Type B pancreatic cell (in vitro differentiated cells): Measurements from ENCODE around the gene LRRC36. TPM values are rescaled to one million over a fixed set of nuclear protein-coding genes. Genes with fewer than 3 reads are reported as not detected.

Experiments
- DNase-seq: peaks from one replicate; pipeline ENCODE4 v3.0.0; 2021; ENCODE audit warnings: mixed read lengths; ENCODE audit not compliant: unreplicated experiment; ENCODE audit errors: extremely low spot score
- H3K27ac Mint-ChIP-seq: 2 replicates; pipeline ENCODE4 v1.8.0; 2021; ENCODE audit warnings: mild to moderate bottlenecking, mixed read lengths
- H3K27me3 Mint-ChIP-seq: 2 replicates; pipeline ENCODE4 v1.8.0; 2021; ENCODE audit warnings: mixed read lengths
- H3K36me3 Mint-ChIP-seq: 2 replicates; pipeline ENCODE4 v1.8.0; 2021; ENCODE audit warnings: mixed read lengths
- H3K4me1 Mint-ChIP-seq: one replicate; pipeline ENCODE4 v1.8.0; 2021; ENCODE audit warnings: mixed read lengths; ENCODE audit not compliant: unreplicated experiment
- H3K4me3 Mint-ChIP-seq: 2 replicates; pipeline ENCODE4 v1.8.0; 2021; ENCODE audit warnings: mild to moderate bottlenecking, mixed read lengths
- H3K9me3 Mint-ChIP-seq: 2 replicates; pipeline ENCODE4 v1.8.0; 2021; ENCODE audit warnings: mixed read lengths
- CTCF ChIP-seq: fragments of 200-600 bp; sonication (generic); conservative IDR thresholded peaks from 2 replicates; pipeline ENCODE4 v1.5.0; 2021; ENCODE audit warnings: antibody characterized with exemption, mild to moderate bottlenecking
- total RNA-seq: library from RNA; stranded (reverse); gene quantifications from 2 replicates; pipeline ENCODE4 v1.2.1, GENCODE V29; 2021; ENCODE audit warnings: low replicate concordance

LRRC36 gene
- total RNA-seq, 1 donor from 2014 or later: 1.1 TPM

GRCh38 chr16:67326115-67326471 lies 522 bp upstream of the LRRC36 start:
- Mint-ChIP-seq H3K4me3 (peak overlapping the region; percentile 92), H3K9me3 (no peaks in the 10 kb centered on the region), H3K27me3 (peaks cover 42% of the 10 kb centered on the region), H3K36me3 (no peaks in the 10 kb centered on the region), H3K4me1 (peaks cover 8% of the 10 kb centered on the region), H3K27ac (peak overlapping the region; percentile 24)
- DNase-seq: no peak
- no peak for TF ChIP-seq CTCF

DNA sequence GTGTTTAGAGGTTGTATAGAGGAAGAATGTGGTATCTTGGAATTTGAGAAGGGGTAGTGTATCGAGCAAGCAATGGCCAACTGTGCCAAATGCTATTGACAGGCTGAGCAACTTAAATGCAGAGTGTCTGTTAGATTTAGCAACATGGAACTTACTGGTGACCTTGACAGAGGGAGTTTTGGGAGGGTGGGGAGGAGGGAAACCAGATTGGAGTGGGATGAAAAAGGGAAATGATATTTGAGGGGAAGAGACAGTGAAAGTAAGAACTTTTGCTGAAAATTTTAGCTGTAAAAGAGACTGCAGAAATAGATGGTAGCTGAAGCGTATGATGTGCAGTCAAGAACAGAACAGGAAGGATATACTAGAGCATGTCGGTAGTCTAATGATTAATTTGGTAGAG lies 1.1 kb downstream of the LRRC36 start:
- H3K36me3 Mint-ChIP-seq: no peaks in the 10 kb centered on the region
- no peak for TF ChIP-seq CTCF
- peaks cover 8% of the 10 kb centered on the region for H3K4me1 Mint-ChIP-seq
- no peaks in the 10 kb centered on the region for H3K9me3 Mint-ChIP-seq
- no peak overlapping the region for H3K27ac Mint-ChIP-seq
- DNase-seq: no peak
- no peak overlapping the region for H3K4me3 Mint-ChIP-seq
- peaks cover 31% of the 10 kb centered on the region for H3K27me3 Mint-ChIP-seq

DNA sequence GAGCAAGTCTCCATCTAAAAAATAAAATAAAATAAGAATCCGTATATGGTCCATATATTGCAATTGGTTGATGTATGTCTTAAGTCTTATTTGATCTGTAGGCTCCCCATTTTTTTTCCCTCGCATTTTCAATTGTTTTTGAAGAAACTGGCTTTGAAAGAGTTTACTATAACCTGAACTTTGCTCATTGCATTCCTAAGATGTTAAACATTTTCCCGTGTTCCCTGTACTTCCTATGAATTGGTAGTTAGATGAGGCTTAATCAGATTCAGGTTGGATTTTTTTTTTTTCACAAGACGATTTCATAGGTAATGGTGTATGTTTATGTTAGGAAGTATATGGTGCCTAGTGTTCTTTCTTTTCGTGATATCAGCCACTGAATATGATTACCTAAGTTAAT lies 3.3 kb downstream of the LRRC36 start:
- DNase-seq: no peak
- H3K36me3 Mint-ChIP-seq: no peaks in the 10 kb centered on the region
- H3K27me3 Mint-ChIP-seq: peaks cover 12% of the 10 kb centered on the region
- no peak overlapping the region for H3K27ac Mint-ChIP-seq
- no peak for TF ChIP-seq CTCF
- H3K9me3 Mint-ChIP-seq: no peaks in the 10 kb centered on the region
- H3K4me3 Mint-ChIP-seq: no peak overlapping the region
- peaks cover 8% of the 10 kb centered on the region for H3K4me1 Mint-ChIP-seq

GRCh38 chr16:67333315-67333714 lies 6.7 kb downstream of the LRRC36 start:
- DNase-seq: no peak
- no peak overlapping the region for H3K4me3 Mint-ChIP-seq
- H3K36me3 Mint-ChIP-seq: no peaks in the 10 kb centered on the region
- H3K27ac Mint-ChIP-seq: no peak overlapping the region
- no peak for TF ChIP-seq CTCF
- peaks cover 8% of the 10 kb centered on the region for H3K9me3 Mint-ChIP-seq
- H3K4me1 Mint-ChIP-seq: no peaks in the 10 kb centered on the region
- H3K27me3 Mint-ChIP-seq: peaks cover 4% of the 10 kb centered on the region

DNA sequence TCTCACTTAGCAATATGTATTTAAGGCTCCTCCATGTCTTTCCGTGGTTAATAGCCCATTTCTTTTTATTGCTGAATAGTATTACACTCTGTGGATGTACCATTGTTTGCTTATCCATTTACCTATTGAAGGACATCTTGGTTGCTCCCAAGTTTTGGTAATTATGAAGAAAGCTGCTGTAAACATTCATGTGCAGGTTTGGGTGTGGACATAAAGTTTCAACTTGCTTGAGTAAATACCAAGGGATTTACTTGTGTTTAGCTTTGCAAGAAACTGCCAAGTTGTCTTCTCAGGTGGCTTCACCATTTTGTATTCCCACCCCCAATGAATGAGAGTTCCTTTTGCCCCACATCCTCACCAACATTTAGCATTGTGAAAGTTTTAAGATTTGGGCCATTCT lies 9.5 kb downstream of the LRRC36 start:
- H3K36me3 Mint-ChIP-seq: no peaks in the 10 kb centered on the region
- no peak overlapping the region for H3K27ac Mint-ChIP-seq
- no peak for TF ChIP-seq CTCF
- DNase-seq: no peak
- no peak overlapping the region for H3K4me3 Mint-ChIP-seq
- no peaks in the 10 kb centered on the region for H3K4me1 Mint-ChIP-seq
- peaks cover 8% of the 10 kb centered on the region for H3K9me3 Mint-ChIP-seq
- no peaks in the 10 kb centered on the region for H3K27me3 Mint-ChIP-seq

DNA sequence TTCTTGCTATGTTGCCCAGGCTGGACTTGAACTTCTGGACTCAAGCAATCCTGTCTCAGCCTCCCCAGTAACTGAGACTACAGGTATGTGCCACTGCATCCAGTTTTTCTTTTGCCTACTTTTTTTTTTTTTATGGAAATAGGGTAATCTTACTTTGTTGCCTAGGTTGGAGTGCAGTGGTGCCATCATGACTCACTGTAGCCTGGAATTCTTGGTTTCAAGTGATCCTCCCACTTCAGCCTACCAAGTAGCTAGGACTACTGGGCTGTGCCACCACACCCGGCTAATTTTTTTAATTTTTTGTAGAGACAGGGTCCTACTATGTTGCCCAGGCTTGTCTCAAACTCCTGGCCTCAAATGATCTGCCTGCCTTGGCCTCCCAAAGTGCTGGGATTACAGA lies 10.0 kb downstream of the LRRC36 start:
- Mint-ChIP-seq H3K4me1 (no peaks in the 10 kb centered on the region), H3K36me3 (no peaks in the 10 kb centered on the region), H3K27ac (no peak overlapping the region), H3K9me3 (peaks cover 8% of the 10 kb centered on the region), H3K27me3 (no peaks in the 10 kb centered on the region), H3K4me3 (no peak overlapping the region)
- no peak for DNase-seq
- TF ChIP-seq CTCF: no peak
